ENCODE results near the gene PAGR1.
A peak's percentile ranks its signal among the peaks of the same experiment; 100 is the strongest.
"Not testable (repeated sequence)": the region's sequence is repeated elsewhere in the genome, so short reads cannot be mapped to it uniquely, and the experiment has no call there.

The PAGR1 gene

GRCh38 chr16:29793153-29793552, 22.8 kb upstream of the PAGR1 start:
- DNase-seq: not testable (repeated sequence)

GRCh38 chr16:29794231-29794710, 21.7 kb upstream of the PAGR1 start:
- DNase-seq: no peak

- DNase-seq: no peak
These were observed 13.5 kb upstream of the PAGR1 start for GRCh38 chr16:29802416-29802935.

- no peak for DNase-seq
These were observed 11.9 kb upstream of the PAGR1 start for GRCh38 chr16:29804020-29804419.

DNA sequence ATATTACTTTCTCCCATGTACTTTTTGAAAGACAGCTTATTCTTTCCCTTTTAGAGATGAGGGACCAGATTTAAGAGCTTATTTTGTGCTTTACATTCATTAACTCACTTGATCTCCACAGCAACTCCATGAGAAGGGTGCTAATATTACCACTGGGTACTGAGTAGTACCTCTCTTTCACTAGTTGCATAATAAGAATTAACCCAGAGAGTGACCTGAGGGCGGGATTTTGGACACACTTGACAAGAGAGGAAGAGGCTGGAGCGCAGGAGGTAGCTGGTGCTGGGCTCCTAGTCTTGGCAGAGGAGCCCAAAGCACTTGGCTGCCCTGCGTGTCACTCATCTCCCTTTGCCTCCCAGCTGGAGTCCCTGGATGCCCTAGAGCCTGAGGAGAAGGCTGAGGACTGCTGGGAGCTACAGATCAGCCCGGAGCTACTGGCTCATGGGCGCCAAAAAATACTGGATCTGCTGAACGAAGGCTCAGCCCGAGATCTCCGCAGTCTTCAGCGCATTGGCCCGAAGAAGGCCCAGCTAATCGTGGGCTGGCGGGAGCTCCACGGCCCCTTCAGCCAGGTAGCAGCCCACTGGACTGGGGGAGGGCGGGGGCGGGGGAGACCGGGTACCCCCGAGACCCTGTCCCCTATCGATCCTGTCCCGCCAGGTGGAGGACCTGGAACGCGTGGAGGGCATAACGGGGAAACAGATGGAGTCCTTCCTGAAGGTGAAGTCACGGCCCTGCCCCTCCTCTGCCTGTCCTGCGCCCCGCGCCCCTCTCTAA, 11.3 kb upstream of the PAGR1 start:
- DNase-seq: no peak

DNA sequence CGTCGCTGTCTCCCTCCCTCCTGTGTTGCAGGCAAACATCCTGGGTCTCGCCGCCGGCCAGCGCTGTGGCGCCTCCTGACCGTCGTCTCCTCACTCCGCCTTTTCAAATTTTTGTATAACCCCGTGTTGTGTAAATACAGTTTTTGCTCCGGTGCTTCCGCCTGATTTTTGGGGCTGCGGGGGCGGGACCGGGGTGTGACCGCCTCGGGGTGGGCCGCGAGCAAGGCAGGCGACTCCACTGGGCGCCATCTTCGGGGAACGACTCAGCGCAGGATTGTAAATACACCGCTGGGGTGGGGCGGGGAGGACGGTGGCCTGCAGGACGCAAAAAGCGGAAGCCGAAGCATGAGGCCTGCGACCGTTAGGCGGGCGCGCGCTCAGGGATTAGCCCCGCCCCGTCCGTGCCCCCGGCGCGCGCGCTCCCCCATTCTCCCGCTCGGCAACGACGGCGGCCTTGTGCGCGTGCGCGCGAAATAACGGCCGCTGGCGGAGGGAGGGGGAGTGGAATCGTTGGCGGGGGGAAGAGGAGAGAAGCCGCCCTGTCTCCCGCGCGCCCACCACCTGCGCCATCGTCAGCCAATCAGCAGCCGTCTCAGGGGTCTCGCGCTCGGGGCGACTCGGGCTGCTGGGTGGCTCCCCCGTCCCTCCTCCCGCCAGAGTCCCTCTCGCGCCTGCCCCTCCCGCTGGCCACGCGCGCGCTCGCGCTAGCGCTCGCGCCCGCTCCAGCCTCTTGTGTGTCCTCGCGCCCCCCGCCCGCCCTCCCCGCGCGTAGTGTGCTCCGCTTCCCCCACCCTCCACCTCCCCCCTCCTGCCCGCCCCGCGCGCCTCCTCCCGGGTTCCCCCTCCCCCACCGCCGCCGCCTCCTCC, 10.5 kb upstream of the PAGR1 start:
- peak; percentile 98 for DNase-seq

- DNase-seq: peak; percentile 80
These were observed 9.8 kb upstream of the PAGR1 start, which contains the start of gene MAZ for GRCh38 chr16:29806099-29806579. TSS of gene MAZ (plus strand) at chr16:29806529. CDS start at chr16:29806702, 173 bp downstream.

- peak; percentile 58 for DNase-seq
These were observed 9.1 kb upstream of the PAGR1 start for GRCh38 chr16:29806641-29807425.

DNA sequence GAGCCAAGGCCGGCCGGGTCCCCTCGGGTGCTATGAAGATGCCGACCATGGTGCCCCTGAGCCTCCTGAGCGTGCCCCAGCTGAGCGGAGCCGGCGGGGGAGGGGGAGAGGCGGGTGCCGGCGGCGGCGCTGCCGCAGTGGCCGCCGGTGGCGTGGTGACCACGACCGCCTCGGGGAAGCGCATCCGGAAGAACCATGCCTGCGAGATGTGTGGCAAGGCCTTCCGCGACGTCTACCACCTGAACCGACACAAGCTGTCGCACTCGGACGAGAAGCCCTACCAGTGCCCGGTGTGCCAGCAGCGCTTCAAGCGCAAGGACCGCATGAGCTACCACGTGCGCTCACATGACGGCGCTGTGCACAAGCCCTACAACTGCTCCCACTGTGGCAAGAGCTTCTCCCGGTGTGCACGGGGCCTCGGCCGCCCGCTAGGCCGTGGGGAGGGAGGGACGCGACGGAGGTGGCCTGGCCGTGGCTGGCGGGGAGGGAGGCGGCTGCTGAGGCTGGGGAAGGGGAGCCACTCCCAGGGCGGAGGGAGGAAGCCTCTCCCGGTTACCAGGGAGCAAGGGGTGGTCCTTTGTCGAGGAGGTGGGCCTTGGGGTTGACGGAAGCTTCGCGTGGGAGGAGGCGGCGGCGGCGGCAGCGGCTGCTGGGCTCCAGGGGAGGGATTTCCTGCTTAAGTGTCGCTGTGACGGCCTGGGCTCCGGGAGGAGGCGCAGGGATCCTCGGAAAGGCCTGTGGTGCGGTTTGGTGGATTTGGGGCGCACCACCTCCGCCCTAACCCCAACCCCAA, 8.3 kb upstream of the PAGR1 start:
- DNase-seq: peak; percentile 83

- DNase-seq: no peak
These were observed 7.6 kb upstream of the PAGR1 start for GRCh38 chr16:29808219-29808900.

GRCh38 chr16:29809031-29809747, 6.8 kb upstream of the PAGR1 start:
- DNase-seq: no peak

GRCh38 chr16:29809850-29810698, 5.9 kb upstream of the PAGR1 start:
- no peak for DNase-seq

DNA sequence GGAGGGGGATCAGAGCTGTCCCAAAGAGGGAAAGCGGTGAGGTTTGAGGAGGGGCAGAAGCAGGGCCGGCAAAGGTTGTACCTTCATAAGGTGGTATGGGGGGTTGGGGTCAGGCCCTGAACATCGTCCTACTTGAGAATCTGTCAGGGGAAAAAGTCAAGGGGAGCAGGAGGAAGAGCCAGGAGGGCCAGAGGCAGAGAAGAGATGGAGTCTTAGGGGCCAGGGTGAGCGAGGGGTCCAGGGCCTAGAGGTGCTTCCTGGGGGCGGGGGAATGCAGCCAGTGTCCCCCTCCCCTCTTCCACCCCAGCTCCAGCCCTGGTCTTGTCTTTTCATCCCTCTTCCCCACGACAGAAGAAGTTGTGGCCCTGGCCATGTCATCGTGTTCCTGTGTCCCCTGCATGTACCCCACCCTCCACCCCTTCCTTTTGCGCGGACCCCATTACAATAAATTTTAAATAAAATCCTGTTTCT, 5.2 kb upstream of the PAGR1 start:
- no peak for DNase-seq

GRCh38 chr16:29811170-29811895, 4.6 kb upstream of the PAGR1 start:
- peak; percentile 68 for DNase-seq

DNA sequence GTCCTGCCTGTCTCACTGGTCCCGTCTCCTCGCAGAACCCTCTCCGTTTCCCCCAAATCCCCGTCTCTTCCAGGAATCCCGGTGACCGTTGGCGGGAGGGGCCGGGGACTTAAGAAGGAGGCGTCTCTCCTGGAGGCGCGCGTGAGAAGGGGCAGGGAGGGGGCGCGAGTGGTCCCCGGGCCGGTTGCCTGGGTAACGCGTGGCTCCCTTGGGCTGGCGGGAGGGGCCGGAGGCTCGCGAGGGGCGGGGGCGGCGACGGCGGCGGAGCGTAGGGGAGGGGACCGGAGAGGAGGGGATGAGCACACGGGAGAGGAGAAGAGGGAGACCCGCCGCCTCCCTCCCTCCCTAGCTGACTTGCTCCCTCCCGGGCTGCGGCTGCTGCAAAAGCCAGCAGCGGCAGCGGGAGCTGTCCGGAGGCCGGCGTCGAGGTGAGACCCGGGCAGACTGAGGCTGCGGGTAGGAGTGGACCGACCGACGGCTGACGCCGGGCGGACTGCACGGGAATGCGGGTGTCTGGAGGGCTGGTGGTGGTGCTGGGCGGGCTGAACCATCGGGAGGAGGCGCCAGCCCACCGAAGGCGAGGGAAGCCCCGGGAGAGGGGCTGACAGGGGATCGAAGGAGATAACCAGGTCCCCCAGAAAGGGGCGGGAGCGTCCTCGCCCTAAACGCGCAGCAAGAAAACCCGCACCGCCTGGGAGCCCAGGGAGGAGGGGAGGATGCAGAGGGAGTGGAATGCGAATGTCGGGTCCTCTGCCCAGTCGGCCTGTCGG, 3.9 kb upstream of the PAGR1 start, which contains the start of gene PRRT2:
Gene PRRT2 (plus strand): TSS at position 298 of the 770 bp plus-strand sequence. CDS start 862 bp downstream, outside the sequence.
- DNase-seq: peak; percentile 57

DNA sequence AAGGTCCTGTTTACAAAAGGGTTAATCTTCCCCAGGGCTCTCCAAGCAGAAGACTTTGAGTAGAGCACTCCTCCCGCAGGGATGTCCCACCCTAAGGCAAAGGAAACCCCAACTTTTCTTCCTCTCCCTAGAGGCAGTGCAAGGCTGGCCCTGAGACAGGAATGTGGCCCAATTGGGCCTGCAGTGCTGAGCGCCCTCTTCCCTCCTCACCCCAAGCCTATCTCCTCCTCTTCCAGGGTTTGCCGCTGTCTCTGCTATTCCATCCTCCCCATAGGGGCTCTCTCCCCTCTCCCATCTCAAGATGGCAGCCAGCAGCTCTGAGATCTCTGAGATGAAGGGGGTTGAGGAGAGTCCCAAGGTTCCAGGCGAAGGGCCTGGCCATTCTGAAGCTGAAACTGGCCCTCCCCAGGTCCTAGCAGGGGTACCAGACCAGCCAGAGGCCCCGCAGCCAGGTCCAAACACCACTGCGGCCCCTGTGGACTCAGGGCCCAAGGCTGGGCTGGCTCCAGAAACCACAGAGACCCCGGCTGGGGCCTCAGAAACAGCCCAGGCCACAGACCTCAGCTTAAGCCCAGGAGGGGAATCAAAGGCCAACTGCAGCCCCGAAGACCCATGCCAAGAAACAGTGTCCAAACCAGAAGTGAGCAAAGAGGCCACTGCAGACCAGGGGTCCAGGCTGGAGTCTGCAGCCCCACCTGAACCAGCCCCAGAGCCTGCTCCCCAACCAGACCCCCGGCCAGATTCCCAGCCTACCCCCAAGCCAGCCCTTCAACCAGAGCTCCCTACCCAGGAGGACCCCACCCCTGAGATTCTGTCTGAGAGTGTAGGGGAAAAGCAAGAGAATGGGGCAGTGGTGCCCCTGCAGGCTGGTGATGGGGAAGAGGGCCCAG, 3.0 kb upstream of the PAGR1 start:
- no peak for DNase-seq
